Urinary bladder (tissue), 4 donors: ENCODE data around the gene FMNL3. TPM values are rescaled to one million over a fixed set of nuclear protein-coding genes. Genes with fewer than 3 reads are reported as not detected.
"Not testable (repeated sequence)": the region's sequence is repeated elsewhere in the genome, so short reads cannot be mapped to it uniquely, and the experiment has no call there.

Experiments
- DNase-seq: peaks from one replicate; pipeline ENCODE4 v3.0.0-alpha.2; 2015; ENCODE audit errors: extremely low spot score
- H3K27ac ChIP-seq: one replicate; pipeline ENCODE4 v1.5.1; 2013; ENCODE audit warnings: low read depth, mild to moderate bottlenecking, moderate library complexity
- H3K36me3 ChIP-seq: one replicate; pipeline ENCODE4 v1.6.1; 2013; ENCODE audit warnings: mild to moderate bottlenecking, moderate library complexity; ENCODE audit not compliant: insufficient read depth
- H3K4me1 ChIP-seq: one replicate; pipeline ENCODE4 v1.6.1; 2013; ENCODE audit warnings: mild to moderate bottlenecking, moderate library complexity; ENCODE audit not compliant: insufficient read depth
- H3K4me3 ChIP-seq: one replicate; pipeline ENCODE4 v1.5.1; 2013; ENCODE audit warnings: low read depth, low read length
- WGBS: extraction: QIAGEN DNeasy Blood & Tissue Kit; methylation state at CpG from one replicate; pipeline ENCODE4 v1.1.7; 2013; 5-methylcytosine and 5-hydroxymethylcytosine counted together
- polyA plus RNA-seq: library from polyadenylated mRNA; stranded (reverse); fragments of 200-250 nt; gene quantifications from one replicate; pipeline ENCODE4 v1.2.3, GENCODE V29; 2013
- total RNA-seq: library from RNA; depleted of rRNA; stranded (reverse); fragments of >200 nt; gene quantifications from one replicate; pipeline ENCODE4 v1.2.3, GENCODE V29; 2014
- donor health status: healthy with polysubstance abuse.
- donor health status: healthy.

The FMNL3 gene
- total and polyA plus RNA-seq, 2 donors: 8.1 to 28.9 TPM

DNA sequence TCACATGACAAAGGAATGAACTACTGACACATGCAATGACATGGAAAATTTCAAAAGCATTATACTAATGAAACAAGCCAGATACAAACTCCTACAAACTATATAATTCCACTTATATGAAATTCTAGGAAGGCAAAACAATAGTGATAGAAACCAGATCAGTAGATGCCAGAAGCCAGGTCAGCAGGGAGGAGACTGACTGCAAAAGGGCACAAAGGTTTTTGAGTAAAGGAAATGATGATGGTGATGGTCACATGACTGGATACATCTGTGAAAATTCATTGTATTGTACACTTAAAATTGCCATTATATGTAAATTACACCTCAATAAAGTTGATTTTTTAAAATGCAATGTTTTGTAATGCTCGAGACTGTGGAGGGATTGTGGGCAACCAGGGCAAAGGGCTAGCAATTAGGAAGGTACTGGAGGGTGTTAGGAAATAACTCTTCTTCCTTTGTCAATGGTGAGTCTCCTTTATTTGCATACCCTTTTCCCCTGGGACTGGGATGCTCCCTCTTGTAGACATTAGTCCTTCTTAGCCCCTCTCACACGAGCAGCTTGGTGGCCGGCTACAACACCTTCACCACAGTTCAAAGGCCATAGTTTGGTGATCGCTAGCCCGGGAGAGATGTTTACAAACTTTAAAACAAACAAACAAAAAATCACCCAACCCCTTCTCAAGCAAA, 90.5 kb downstream of the FMNL3 start:
- H3K36me3 ChIP-seq: no peaks in the 10 kb centered on the region
- 52% methylated on average over 5 of the region's 5 CpGs for WGBS
- H3K4me3 ChIP-seq: no peak overlapping the region
- DNase-seq: no peak
- H3K4me1 ChIP-seq: no peaks in the 10 kb centered on the region
- no peak overlapping the region for H3K27ac ChIP-seq

DNA sequence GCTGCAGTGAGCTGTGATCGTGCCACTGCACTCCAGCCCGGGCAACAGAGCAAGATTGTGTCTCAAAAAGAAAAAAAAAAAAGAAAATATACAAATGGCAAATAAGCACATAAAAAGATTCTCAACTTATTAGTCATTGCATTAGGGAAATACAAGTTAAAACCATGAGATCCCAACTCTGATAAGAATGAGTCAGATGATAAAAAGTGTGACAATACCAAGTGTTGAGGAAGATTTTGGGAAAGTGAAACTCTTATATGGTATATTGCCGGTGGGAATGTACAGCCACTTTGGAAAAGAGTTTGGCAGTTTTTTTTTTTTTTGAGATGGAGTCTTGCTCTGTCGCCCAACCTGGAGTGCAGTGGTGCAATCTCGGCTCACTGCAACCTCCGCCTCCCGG, 91.5 kb downstream of the FMNL3 start:
- 93% methylated on average over 7 of the region's 7 CpGs for WGBS
- no peak overlapping the region for H3K27ac ChIP-seq
- no peaks in the 10 kb centered on the region for H3K4me1 ChIP-seq
- H3K4me3 ChIP-seq: no peak overlapping the region
- no peaks in the 10 kb centered on the region for H3K36me3 ChIP-seq
- DNase-seq: no peak

DNA sequence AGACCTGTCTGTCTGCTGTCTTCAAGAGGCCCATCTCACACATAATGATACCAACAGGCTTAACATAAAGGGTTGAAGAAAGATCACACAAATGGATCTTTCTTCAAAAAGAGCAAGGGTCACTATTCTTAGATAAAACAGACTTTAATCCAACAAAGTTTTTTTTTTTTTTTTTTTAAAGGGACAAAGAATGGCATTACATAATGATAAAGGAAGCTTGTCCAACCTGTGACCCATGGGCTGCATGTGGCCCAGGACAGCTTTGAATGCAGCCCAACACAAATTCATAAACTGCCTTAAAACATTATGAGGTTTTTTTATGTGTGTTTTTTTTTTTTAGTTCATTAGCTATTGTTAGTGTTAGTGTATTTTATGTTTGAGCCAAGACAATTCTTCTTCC, 95.0 kb downstream of the FMNL3 start:
- no peaks in the 10 kb centered on the region for H3K4me1 ChIP-seq
- DNase-seq: no peak
- H3K4me3 ChIP-seq: no peak overlapping the region
- no peak overlapping the region for H3K27ac ChIP-seq
- no peaks in the 10 kb centered on the region for H3K36me3 ChIP-seq

- 99% methylated on average over 4 of the region's 4 CpGs for WGBS
- not testable (repeated sequence) for DNase-seq, H3K4me1 ChIP-seq, H3K27ac ChIP-seq, H3K36me3 ChIP-seq, H3K4me3 ChIP-seq
Observed at GRCh38 chr12:49610785-49611184, 96.4 kb downstream of the FMNL3 start.

DNA sequence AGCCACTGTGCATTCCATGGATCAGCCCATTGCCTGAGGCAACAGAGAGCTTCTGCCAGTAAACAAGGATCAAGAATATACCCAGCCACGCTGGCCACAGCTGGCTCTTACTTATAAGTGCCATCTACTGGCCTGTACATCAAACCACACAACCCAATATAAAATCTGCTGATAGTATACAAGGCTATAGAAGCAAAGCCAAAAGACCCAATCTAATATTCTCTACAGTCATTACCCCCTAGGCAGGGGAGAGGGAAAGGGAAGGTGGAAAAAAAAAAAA, 97.4 kb downstream of the FMNL3 start:
- 78% methylated on average over 1 of the region's 1 CpG for WGBS
- H3K4me3 ChIP-seq: no peak overlapping the region
- no peak overlapping the region for H3K27ac ChIP-seq
- no peaks in the 10 kb centered on the region for H3K4me1 ChIP-seq
- H3K36me3 ChIP-seq: no peaks in the 10 kb centered on the region
- DNase-seq: no peak

GRCh38 chr12:49609059-49609874, 97.9 kb downstream of the FMNL3 start:
- Histone ChIP-seq H3K36me3 (no peaks in the 10 kb centered on the region), H3K4me3 (no peak overlapping the region), H3K27ac (no peak overlapping the region), H3K4me1 (no peaks in the 10 kb centered on the region)
- WGBS: 93% methylated on average over 2 of the region's 2 CpGs
- DNase-seq: no peak

GRCh38 chr12:49605539-49605938, 101.7 kb downstream of the FMNL3 start, which contains the start of gene FAM186B:
TSS of gene FAM186B (minus strand) at chr12:49605639. CDS start at chr12:49605477, 162 bp downstream.
- WGBS: 99% methylated on average over 4 of the region's 4 CpGs
- H3K27ac ChIP-seq, H3K4me1 ChIP-seq, H3K4me3 ChIP-seq, DNase-seq, H3K36me3 ChIP-seq: not testable (repeated sequence)

DNA sequence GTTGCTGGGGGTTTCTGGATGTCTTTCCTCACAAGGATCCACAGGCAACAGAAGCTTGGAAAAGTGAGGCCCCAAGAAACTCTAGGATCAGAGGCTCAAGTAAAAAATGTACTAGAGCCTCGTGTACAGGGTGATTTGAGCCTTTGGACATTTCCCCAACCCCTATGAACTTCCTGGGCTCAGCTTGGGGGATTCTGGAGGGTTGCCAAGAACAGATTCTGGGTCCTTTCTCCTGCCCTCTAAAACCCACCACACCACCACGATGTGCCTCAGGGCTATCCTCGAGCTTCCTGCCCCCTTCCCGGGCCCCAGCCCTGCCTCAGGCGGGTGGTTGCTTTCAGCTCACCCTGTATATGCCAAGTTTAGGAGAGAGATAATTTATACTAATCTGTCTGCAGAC, 102.3 kb downstream of the FMNL3 start:
- Histone ChIP-seq H3K27ac (no peak overlapping the region), H3K4me3 (no peak overlapping the region), H3K4me1 (no peaks in the 10 kb centered on the region), H3K36me3 (no peaks in the 10 kb centered on the region)
- no peak for DNase-seq
- WGBS: 30% methylated on average over 5 of the region's 5 CpGs

DNA sequence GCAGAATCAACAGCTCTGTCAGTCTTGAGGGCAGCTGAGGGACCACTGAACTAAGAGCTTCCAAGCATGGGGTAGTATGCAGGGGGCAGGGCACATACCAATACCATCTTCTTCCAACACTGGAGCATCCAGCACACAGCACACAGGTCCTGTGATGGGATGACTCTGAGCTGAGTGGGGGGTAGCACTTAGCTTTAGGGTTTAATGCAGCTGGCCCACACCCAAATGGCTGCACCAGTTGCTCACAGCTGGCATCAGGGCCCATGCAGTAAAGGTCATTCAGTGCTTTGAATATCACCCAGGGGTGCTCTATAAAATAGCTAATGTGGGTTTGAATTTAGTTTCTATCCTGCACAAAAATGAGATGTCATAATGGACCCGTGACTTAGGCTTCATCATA, 103.5 kb downstream of the FMNL3 start:
- H3K4me1 ChIP-seq: no peaks in the 10 kb centered on the region
- no peak overlapping the region for H3K4me3 ChIP-seq
- 88% methylated on average over 1 of the region's 1 CpG for WGBS
- DNase-seq: no peak
- H3K36me3 ChIP-seq: no peaks in the 10 kb centered on the region
- H3K27ac ChIP-seq: no peak overlapping the region

- Histone ChIP-seq H3K36me3 (no peaks in the 10 kb centered on the region), H3K4me1 (no peaks in the 10 kb centered on the region), H3K4me3 (no peak overlapping the region), H3K27ac (no peak overlapping the region)
- no peak for DNase-seq
- 96% methylated on average over 8 of the region's 8 CpGs for WGBS
Observed at GRCh38 chr12:49599961-49600360, 107.2 kb downstream of the FMNL3 start.

DNA sequence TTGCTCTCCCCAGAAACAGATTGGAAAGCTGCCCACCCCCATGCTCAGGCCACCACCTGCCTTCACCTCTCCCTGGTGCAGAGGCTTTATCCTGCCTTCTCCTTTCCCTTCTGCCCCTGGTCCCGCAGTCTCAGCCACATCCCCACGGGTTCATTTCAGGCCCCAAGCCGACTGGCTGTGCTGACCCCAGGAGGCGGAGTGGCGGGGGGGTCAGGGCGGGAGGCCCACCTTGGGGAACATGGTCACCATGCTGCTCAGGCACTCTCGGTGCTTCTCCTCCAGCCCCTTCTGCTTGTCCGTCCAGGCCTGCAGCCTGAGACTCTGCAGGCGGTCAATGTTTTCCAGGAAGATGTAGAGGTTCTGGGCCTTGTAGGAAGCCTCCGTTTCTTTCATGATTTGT, 108.7 kb downstream of the FMNL3 start:
- DNase-seq: no peak
- no peak overlapping the region for H3K27ac ChIP-seq
- 77% methylated on average over 10 of the region's 10 CpGs for WGBS
- no peaks in the 10 kb centered on the region for H3K4me1 ChIP-seq
- H3K36me3 ChIP-seq: no peaks in the 10 kb centered on the region
- H3K4me3 ChIP-seq: no peak overlapping the region

GRCh38 chr12:49588721-49589516, 118.3 kb downstream of the FMNL3 start:
- H3K4me3 ChIP-seq: no peak overlapping the region
- 78% methylated on average over 4 of the region's 4 CpGs for WGBS

DNA sequence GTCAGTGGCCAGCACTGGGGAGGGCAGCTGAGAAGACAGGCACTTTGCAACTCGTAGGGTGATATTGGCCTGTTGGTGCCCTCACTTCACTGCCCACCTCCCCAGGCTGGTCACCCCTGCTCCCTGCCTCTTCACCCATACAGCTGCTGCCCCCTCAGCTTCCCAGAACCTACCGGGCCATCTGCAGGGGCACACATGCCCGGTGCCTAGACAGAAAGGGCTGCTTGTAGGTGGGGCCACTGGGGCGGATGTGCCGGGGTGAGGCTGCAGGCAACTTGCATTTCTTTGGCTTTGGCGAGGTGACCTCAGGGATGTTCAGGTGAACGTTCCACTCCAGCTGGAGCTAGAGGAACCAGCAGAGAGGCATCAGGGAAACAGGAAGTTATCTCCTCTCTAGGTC, 118.9 kb downstream of the FMNL3 start:
- DNase-seq: no peak
- H3K36me3 ChIP-seq: no peaks in the 10 kb centered on the region
- WGBS: 92% methylated on average over 7 of the region's 7 CpGs
- no peak overlapping the region for H3K27ac ChIP-seq
- H3K4me1 ChIP-seq: no peaks in the 10 kb centered on the region
- no peak overlapping the region for H3K4me3 ChIP-seq

More at GRCh38 chr12:49588721-49589516, 118.3 kb downstream of the FMNL3 start:
- Histone ChIP-seq H3K4me1 (no peaks in the 10 kb centered on the region), H3K27ac (no peak overlapping the region), H3K36me3 (no peaks in the 10 kb centered on the region)
- DNase-seq: no peak
